HG02798 (cell line): ENCODE data around the gene SPATS2L.

Source experiments
- ATAC-seq: cut with Tn5 transposase; IDR thresholded peaks from one replicate; pipeline ENCODE4 v1.9.1; 2021; ENCODE audit warnings: mild to moderate bottlenecking; ENCODE audit not compliant: unreplicated experiment, poor library complexity

Gene SPATS2L

DNA sequence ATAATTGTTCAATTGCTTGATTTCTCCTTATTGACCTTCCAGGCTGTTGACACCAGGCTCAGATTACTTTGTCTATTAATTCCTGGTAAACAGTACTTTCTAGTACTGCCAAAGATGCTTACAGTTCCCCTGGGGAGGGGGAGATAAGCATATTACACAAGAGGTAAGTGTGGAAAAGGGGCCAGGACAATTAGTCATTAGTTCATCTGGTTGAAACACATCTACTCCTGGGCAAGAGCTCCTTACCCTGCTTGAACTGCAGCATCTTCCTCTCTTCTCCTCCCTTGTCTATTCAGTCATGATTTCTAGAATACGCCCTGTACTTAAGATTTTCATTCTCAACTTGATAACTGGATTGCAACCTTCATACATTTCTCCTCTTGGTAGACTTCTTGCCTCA, 10.4 kb upstream of the SPATS2L start:
- ATAC-seq = no peak

DNA sequence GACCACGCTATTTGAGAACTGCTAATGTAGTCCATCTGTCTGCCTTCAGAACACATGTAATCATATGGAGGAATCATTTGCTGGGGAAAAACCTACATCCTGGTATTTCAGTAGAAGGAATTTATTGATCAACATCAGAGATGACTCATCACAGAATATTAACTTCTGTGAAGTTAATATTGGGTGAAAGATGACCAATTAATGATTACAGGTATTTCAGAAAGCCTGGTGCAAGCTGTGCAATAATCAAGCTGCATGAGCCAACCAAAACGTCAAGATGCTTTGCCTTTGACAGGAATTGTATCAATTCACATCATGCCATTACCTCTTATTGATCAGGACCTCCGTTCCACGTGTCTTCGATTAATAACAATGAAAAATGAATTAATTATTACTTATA, 9.4 kb upstream of the SPATS2L start:
- no peak for ATAC-seq

- ATAC-seq = no peak
Measured at GRCh38 chr2:200297989-200298388, 8.5 kb upstream of the SPATS2L start.

DNA sequence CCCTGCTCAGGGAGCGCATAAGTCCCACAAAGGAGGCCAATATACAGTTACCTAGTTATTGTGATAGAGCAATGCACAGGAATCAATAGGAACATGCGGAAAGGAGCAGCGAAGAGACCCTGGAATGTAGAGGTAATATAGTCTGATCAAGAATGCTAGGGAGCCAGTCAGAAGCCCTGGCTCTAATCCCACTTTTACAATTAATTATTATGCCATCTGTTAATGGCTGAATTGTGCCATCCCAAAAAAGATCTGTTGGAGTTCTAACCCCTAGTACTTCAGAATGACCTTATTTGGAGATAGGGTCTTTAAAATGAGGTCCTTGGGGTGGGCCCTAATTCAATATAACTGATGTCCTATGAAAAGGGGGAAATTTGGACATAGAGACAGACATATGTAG, 7.7 kb upstream of the SPATS2L start:
- ATAC-seq = no peak

GRCh38 chr2:200300065-200300464, 6.4 kb upstream of the SPATS2L start:
- no peak for ATAC-seq

GRCh38 chr2:200300638-200301314, 5.7 kb upstream of the SPATS2L start:
- ATAC-seq = no peak

DNA sequence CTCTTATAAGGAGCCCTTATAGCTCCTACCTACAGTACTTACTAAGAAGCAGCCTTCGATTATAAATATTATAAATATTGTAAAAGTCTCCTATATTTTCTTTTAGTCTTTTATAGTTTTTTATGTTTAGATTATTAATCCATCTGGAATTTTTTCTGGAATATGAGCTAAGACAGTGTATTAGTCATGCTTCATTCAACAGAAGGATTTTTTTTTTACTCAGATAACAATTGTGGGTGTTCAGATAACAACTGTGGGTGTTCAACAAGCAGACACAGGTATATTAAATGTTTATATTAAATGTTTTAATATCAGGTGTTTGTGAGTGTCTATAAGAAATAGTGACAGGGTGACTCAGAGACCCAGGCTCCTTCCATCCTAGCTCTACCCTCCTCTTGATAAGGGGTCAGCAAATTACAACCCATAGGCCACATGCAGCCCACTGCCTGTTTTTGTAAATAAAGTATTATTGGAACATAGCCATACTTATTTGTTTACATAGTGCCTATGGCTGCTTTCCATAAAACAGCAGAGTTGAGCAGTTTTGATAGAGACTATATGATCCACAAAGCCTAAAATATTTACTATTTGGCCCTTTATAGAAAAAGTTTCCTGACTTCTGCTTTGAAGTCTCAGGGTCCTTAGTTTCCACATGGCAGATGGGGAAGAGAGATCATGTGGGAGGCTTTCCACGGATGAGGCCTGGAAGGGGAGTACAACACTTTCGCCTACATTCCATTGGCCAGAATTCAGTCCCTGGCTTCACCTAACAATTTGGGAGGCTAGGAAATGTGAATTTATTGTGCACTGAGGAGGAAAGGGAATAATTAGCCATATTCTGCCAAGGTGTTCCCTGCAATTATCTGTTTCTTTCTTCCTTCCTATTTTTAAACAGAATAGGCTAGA, 4.3 kb upstream of the SPATS2L start:
- ATAC-seq = no peak

- no peak for ATAC-seq
Measured at GRCh38 chr2:200302940-200303727, 3.4 kb upstream of the SPATS2L start.

- ATAC-seq = no peak
Measured at GRCh38 chr2:200305797-200306195, 697 bp upstream of the SPATS2L start.

GRCh38 chr2:200306931-200307723, 634 bp downstream of the SPATS2L start:
- ATAC-seq = peak; percentile 65

- ATAC-seq = no peak
Measured at GRCh38 chr2:200307724-200308545, 1.4 kb downstream of the SPATS2L start.

DNA sequence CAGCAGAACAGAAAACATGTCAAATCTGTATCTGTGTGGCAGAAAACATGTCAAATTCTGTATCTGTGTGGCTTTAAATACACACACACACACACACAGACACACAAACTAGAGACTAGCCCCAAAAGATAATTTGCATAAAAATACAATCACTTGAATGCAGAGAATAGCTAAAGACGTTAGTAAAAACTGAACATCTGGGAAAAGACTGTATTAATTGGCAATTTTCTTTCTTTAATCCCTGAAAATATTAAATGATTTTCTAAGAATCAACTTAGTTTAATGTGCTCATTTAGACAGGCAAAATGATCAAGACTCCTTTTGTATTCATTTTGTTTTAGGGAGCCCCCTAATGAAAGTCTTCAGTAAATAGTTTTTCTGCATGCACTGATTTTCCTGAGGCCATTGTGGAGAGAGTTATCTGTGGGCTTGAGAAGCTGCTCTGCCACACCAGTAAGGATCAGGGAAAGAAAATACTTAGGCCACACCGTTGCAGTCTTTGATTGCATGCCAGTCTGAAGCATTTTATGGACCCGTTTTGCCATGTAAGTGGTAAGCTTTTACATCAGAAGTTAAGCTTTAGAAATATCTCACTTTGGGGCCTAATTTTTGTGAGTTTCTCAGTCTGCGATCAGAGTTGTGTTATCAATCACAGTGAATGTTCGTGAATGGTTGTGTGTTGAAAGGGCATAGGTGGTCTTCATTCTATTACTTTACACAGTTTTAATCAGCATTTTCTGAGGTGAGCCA, 2.2 kb downstream of the SPATS2L start:
- no peak for ATAC-seq

DNA sequence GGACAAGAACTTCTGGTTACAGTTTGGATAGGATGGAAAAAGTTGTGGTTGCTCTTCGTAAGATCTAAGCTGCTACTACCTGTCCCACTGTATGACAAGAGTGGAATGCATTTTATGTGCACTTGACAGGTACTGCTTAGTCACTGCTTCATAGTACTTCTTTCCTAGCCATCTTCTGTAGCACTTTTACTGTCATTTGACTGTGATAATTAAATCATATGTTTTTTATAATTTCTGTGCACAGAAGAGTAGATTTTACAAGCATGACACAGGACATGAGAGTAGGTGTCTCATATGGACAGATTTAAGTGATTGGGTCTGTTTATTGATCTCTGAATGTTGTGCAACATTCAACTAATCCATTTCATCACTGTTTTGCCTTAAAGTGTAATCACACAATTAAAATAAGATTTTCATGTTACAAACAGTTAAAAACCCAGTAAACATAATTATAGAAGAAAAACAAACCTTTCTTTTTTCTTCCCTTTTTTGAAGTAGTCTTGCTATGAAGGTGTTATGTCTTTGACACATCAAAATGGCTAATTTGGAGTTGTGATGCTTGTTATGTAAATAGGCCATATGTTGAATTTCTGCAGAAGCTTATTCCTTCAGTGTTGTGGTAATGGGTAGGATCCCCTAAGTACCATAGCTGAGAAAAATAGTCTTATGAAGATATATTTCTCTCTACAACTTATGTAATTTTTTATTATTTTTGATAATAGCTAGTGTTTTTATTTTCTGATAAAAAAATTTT, 3.0 kb downstream of the SPATS2L start:
- ATAC-seq = no peak

GRCh38 chr2:200310545-200310971, 4.1 kb downstream of the SPATS2L start:
- ATAC-seq = no peak

DNA sequence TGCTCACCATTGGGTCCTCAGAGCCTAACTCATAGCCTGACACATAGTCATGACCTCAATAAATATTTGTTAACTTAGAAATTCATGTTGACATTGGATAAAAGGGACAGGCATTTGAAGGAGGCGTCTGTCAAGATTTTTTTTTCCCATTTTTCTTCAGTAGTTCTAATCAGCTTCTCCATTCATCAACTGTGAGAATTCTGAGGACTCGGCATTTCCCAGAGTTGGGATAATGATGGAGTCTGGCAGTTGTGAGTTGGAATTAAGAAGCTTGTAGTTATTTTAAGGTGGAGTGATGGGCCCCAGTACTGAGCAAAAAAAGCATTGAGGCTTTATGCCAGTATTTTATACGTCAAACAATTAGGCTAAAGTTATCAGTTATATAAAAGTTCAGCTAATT, 4.6 kb downstream of the SPATS2L start:
- no peak for ATAC-seq

- ATAC-seq = no peak
Measured at GRCh38 chr2:200314976-200315567, 8.6 kb downstream of the SPATS2L start.

DNA sequence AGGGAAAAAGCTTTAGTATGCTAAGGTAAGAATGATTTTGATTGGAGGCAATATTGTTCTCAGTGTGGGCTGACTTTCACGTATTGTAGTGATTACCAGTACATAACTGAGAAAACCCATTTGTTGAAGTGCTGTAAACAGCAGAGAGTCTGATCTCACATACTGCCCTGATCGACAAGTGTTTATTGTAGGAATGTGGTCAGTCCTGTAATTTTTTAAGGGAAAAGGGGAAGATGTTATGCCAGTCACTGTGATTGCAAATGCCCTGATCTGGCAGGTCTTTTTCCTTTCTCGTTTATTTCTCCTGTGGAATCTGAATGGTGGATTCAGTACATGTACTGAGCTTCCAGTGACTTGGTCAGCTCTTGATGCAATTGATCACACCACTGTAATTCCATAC, 11.5 kb downstream of the SPATS2L start:
- ATAC-seq = no peak
